KG1 (cell line): ENCODE data around the gene NDEL1.
"Not testable (repeated sequence)": the region's sequence is repeated elsewhere in the genome, so short reads cannot be mapped to it uniquely, and the experiment has no call there.

Source experiments
- DNase-seq: peaks from one replicate; lab custom pipeline; 2025; lab: John Stamatoyannopoulos, UW

The NDEL1 gene

DNA sequence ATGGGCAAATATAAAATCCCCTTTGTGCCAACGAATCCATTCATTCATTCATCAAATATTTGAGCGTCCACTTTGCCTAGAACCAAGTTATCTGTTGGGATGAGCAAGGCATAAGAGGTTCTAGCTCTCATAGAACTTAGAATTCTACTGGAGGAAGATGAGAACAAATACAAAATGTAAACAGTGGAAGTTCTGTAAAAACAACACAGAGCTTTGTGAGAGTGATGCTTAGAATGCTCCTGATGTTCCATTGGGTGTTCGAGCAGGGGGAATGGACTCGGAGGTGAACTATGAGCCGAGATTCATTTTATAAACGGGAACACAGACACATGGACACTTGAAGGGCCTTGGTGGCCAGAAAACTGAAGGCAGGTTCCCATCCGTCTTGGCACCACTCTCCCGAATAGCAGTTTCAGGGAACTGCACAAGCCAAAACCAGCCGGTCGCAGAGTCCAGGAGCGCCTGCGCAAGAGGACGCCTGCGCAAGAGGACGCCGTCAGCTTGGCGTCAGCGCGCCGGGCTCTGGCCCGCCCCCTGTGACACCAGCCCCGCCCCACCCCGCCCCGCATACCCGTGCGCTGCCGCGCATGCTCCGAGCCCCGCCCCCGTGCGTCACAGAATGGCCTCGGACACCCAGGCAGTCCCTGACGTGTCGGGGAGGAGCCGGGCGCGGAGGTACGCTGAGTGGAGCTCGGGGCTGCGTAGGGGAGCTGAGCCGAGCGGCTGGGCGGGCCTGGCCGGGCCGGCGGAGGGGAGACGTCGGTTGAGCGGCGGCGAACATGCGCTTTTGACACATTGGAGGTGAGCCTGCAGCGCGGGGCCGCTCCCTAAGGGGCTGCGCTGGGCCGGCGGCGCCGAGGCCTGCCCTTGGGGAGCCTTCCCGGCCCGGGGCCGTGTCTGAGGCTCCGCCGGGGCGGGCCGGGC is at the start of gene NDEL1:
NDEL1 (plus strand) TSS at position 640 of the 924 bp plus-strand sequence. CDS start 8,388 bp downstream, outside the sequence.
- DNase-seq, result peak; percentile 38

GRCh38 chr17:8386841-8387240 is 48.8 kb upstream of the NDEL1 start:
- no peak for DNase-seq

DNA sequence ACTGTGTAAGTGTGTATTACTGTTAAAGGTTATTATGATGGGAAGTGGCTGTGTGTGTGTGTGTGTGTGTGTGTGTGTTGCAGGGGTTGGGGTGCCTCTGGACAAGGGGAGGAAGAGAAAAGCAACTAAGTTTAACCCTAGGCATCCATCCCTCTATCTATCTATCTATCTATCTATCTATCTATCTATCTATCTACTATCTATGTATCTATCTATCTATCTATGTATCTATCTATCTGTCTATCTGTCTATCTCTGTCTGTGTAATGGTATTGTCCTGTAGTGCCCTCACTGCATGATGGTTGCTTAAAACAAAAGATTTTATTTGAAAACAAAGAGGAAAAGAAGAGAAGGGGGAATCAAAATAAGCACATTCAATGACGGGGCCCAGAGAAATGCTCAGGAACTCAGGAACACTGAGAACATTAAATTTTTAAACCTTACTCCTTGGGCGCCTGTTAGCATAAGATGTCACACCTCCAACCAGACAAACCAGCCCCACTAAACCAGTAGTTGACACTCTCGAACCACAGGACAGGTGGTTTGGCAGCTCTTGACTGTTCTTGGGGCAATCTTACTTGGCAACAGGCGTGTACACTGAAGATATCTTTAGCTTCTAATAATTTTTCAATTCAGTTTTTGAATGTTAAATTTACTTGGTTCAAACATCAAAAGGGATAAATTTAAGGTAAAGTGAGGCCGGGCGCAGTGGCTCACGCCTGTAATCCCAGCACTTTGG is 47.6 kb upstream of the NDEL1 start:
- DNase-seq, result no peak

DNA sequence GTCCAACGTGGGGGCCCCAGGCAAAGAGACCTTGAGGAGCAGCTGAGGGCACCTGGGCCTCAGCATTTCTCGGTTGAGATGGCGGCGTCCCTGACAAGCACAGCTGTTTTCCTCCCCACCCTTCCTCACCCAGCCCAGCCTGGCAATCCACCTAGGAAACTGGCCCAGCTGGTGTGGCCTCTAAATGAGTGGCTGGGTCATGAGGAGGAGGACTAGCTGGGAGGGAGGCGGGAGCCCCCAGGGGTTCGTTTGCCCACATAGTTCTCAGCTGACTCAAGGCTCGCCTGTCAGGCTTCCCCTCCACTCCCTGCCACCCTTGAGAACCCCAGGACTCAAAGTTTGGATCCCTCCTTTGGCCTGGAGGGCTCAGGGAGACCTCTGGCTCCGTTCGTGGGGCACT is 44.0 kb upstream of the NDEL1 start:
- DNase-seq, result no peak

- no peak for DNase-seq
These were observed 43.4 kb upstream of the NDEL1 start for GRCh38 chr17:8392274-8392673.

GRCh38 chr17:8392674-8393469 is 42.8 kb upstream of the NDEL1 start:
- DNase-seq, result no peak

- no peak for DNase-seq
These were observed 42.0 kb upstream of the NDEL1 start for GRCh38 chr17:8393470-8394231.

DNA sequence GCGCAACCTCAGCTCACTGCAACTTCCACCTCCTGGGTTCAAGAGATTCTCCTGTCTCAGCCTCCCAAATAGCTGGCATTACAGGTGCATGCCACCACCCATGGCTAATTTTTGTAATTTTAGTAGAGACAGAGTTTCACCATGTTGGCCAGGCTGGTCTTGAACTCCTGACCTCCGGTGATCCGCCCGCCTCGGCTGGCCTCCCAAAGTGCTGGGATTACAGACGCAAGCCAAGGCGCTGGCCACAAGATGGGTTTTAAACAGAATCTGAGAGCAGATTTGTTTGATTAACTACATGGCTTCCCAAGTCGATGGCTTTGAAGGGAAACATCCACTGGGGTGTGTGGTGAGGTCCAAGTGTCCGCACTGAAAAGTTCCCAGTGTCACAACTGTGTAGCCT is 41.2 kb upstream of the NDEL1 start:
- not testable (repeated sequence) for DNase-seq

GRCh38 chr17:8397636-8398035 is 38.0 kb upstream of the NDEL1 start, which contains the start of gene RNF222:
Gene RNF222, minus strand, starts transcription at chr17:8397827. Its CDS starts 4,366 bp downstream, at chr17:8393461.
- no peak for DNase-seq

- DNase-seq, result no peak
These were observed 36.7 kb upstream of the NDEL1 start for GRCh38 chr17:8398980-8399379.

GRCh38 chr17:8401107-8401506 is 34.6 kb upstream of the NDEL1 start:
- no peak for DNase-seq

DNA sequence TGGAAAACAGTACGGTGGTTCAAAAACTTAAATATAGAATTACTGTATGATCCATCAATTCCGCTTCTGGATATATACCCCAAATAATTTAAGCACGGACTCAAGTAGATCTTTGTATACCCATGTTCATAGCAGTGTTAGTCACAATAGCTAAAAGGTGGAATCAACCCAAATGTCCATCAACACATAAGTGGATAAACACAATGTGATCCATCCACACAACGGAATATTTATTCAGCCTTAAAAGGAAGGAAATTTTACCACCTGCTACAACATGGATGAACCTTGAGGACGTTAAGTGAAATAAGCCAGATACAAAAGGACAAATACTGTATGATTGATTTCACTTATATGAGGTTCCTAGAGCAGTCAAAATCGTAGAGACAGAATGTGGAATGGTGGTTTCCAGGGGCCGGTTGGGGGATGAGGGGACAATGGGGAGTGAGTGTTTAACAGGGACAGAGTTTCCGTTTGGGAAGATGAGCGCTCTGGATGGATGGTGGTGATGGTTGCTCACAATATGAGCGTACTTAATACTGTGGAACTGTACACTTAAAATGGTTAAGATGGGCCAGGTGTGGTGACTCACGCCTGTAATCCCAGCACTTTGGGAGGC is 32.7 kb upstream of the NDEL1 start:
- no peak for DNase-seq

DNA sequence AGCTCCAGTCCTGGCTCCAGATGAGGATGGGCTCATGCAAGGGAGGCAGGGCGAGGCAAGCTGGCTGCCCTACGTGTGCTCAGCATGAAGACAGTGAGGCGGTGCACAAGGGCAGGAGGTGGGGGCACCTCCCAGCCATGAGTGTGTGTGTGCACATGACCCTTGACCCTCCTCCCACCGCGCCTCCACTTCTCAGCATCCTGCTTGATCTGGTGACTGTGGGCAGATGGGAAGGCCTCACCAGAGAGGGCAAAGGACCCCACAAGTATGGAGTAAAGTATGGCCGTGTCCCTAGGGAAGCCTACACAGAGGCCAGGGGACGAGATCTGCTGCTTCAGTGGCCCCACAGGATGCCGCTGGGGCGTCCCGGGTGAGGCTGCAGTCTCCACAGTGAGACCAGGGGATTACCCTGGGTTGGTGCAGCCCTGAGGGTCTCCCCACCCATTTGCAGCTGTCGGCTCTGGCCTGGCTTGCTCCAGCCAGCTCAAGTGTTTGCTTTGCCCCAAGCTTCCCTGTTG is 30.1 kb upstream of the NDEL1 start:
- DNase-seq, result no peak

DNA sequence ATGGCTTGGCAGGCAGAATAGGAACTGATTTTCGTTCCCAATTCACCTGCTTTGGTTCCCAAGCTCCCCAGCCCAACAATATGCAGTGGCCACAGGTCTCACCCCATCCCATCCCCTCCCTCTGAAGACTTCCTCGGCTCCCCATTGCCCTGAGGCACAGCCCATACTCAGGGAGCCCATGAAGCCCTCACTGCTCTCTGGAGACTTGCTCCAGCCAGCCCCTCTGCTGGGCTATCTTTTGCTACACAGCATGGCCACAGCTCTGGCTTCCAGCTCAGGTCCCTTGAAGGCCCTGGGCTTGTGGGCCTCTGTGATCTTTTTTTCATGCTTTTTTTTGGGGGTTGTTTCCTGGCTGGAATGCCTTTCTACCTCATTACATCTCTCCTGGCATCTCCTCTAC is 29.5 kb upstream of the NDEL1 start:
- no peak for DNase-seq

DNA sequence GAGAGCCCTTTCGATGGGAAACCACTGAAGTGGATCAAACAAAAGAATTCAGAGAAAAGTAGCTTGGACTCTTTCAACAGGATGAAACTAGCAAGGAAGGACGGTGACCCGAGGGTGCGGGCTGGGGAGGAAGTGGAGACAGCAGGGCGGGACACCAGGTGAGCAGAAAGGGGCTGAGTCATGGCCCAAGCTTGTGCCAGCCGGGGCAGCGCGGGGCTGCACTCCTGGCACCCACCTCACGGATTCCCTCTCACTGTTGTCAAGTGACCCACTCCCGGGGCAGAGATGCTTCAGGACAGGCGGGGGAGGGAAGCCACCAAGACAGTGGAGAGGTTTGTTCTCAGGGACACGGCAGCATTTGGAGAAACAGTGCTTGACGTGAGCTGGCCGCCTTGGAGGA is 27.3 kb upstream of the NDEL1 start:
- DNase-seq, result no peak

DNA sequence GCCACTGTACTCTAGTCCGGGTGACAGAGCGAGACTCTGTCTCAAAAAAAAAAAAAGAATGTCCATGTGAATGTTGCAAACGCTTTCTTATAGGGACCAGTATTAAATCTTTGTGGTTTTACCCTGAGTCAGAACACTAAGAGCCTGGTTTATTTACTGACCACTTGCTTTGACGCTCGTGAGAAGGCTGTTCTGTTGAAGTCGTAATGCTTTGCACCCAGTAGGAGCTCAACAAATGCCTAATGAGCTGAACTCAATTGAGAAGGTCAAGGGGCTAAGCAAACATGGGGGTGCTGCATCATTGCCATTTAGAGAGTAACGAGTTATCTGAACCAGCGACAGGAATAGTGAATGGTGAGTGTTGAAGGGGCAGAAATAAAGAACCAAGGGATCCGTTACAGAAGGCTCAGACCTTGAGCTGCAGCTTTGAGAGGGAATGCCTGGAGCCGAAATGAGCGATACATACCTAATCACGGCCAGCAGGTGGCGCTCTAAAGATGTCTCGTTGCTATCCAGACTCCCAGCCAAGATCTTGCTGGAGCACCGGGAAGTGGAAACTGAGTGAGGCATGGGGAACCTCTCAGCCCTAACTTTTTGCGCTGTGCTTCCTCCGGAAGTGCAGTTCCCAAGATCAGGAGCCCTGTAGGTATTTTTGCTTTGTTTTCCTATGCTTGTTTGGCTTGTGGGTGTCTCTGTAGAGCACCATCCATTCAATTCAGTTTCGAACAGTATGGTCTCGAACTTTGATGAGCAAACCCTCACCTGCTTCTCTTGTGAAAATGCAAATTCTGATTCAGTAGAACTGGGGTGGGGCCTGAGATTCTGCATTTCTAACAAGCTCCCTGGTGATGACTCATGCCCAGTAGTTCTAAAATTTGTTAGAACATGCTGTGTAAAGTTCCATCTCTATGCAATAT is 25.5 kb upstream of the NDEL1 start:
- DNase-seq, result peak; percentile 7

GRCh38 chr17:8410883-8411238 is 24.8 kb upstream of the NDEL1 start:
- DNase-seq, result no peak

DNA sequence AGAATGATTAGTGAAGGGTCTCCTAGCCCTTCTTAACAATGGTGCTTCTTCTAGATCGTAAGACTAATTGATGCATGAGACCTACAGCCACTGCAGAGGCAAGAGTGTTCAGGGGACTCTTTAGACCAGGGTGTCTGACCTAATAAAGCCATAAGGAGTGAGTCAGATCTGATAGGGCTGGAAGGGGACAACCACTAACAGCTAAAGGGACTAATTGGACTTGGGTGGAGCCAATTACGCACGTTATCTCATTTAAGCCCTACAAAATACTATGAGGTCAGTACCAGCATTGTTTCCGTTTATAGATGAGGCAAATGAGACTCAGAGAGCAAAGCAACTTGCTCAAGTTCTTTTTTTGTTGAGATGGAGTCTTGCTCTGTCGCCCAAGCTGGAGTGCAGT is 23.6 kb upstream of the NDEL1 start:
- DNase-seq, result no peak

DNA sequence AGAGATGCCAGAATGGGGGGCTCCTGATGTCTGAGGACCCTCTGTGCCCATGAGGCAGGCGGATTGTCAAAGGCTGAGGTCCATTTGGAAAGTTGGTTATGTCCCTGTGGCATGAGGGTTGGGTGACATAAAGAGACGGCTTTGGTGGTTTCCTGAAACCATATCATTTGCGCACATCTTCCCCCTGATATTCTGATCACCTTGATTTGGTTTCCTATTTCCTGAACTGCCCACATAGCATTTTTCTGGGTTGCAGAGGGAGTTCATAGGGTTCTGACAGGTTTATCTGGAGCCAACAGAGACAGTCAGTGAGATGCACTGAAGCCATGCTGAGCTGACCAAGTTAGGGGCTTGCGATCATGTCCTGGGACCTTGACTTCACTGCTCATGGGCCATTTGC is 22.4 kb upstream of the NDEL1 start:
- DNase-seq, result no peak

GRCh38 chr17:8413938-8414337 is 21.7 kb upstream of the NDEL1 start:
- DNase-seq, result no peak
